DND-41 (cell line): ENCODE data around the gene GAST.

Experiments used
- ATAC-seq: fragments of 200-7000 bp; cut with Tn5 transposase; 3 replicates; pipeline ENCODE4 v1.9.1; 2021; ENCODE audit warnings: low read depth; ENCODE audit not compliant: insufficient read depth
- DNase-seq: peaks from one replicate; pipeline ENCODE4 v3.0.0-alpha.2; 2020
- H2AFZ ChIP-seq: 2 replicates; pipeline ENCODE4 v1.6.0; 2012; ENCODE audit warnings: low read depth, low read length
- H3K27ac ChIP-seq: 2 replicates; pipeline ENCODE4 v1.5.1; 2012; ENCODE audit warnings: low read length, inconsistent platforms
- H3K27me3 ChIP-seq: fragments of 200-600 bp; sonication (generic); 2 replicates; pipeline ENCODE4 v1.6.0; 2012; ENCODE audit warnings: low read length, mild to moderate bottlenecking, inconsistent platforms; ENCODE audit not compliant: insufficient read depth, poor library complexity
- H3K36me3 ChIP-seq: 2 replicates; pipeline ENCODE4 v1.5.1; 2012; ENCODE audit warnings: low read length, inconsistent platforms; ENCODE audit not compliant: insufficient read depth
- H3K4me1 ChIP-seq: 2 replicates; pipeline ENCODE4 v1.5.1; 2012; ENCODE audit warnings: mild to moderate bottlenecking, low read length; ENCODE audit not compliant: insufficient read depth
- H3K4me2 ChIP-seq: 2 replicates; pipeline ENCODE4 v1.6.0; 2012; ENCODE audit warnings: mild to moderate bottlenecking, moderate library complexity, low read length, inconsistent platforms; ENCODE audit not compliant: insufficient read depth
- H3K4me3 ChIP-seq, 2 experiments: fragments of 200-600 bp in 1 of 2; shearing (Covaris generic) in 1 of 2; 2 replicates each; pipeline ENCODE4 v1.5.1; 2012 to 2016; ENCODE audit warnings: inconsistent platforms in 2 of 2, low read length in 2 of 2, mild to moderate bottlenecking in 2 of 2, low read depth in 1 of 2, moderate library complexity in 1 of 2
- H3K79me2 ChIP-seq: 2 replicates; pipeline ENCODE4 v1.6.0; 2012; ENCODE audit warnings: low read length, inconsistent platforms; ENCODE audit not compliant: insufficient read depth
- H3K9ac ChIP-seq: 2 replicates; pipeline ENCODE4 v1.6.0; 2012; ENCODE audit warnings: low read depth, mild to moderate bottlenecking, inconsistent platforms, low read length, moderate library complexity
- H3K9me3 ChIP-seq: 2 replicates; pipeline ENCODE4 v1.5.1; 2012; ENCODE audit warnings: low read length, moderate library complexity, mild to moderate bottlenecking, inconsistent platforms; ENCODE audit not compliant: insufficient read depth, severe bottlenecking
- H4K20me1 ChIP-seq: 2 replicates; pipeline ENCODE4 v1.6.0; 2012; ENCODE audit warnings: low read length; ENCODE audit not compliant: insufficient read depth
- EZH2 ChIP-seq: IDR thresholded peaks from 3 replicates; pipeline ENCODE4 v1.6.1; 2012; ENCODE audit warnings: borderline replicate concordance, low read depth, mild to moderate bottlenecking, moderate library complexity, low read length, inconsistent platforms; ENCODE audit not compliant: severe bottlenecking
- TF ChIP-seq, protein P1 (sequence below): IDR thresholded peaks from 2 replicates; pipeline ENCODE4 v1.5.1; 2012; ENCODE audit warnings: borderline replicate concordance, low read length, moderate library complexity, mild to moderate bottlenecking; ENCODE audit not compliant: poor library complexity, severe bottlenecking; ENCODE audit errors: extremely low read depth

GAST gene

DNA sequence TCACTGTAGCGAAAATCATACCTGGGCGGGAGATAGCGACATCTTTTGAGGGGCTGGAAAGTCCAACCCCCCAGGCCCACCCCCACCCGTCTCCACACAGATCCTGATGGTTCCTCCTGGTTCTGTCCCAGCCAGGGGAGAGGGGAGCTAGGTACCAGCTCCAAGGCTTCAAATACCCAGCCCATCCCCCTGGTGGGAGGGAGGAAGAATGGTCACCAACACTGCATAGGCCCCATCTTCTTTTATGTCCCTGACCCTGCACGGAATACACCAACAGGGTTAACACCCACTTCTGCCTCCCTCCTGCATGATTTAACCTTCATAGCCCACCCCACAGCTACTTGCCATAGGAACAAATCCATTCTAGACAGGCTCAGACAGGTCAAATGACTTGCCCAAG lies 13.0 kb downstream of the GAST start:
- no peak overlapping the region for H3K27ac ChIP-seq
- no peak overlapping the region for H2AFZ ChIP-seq
- H3K9ac ChIP-seq, result no peak overlapping the region
- H3K4me3 ChIP-seq, result no peak overlapping the region
- TF ChIP-seq, protein P1, sequence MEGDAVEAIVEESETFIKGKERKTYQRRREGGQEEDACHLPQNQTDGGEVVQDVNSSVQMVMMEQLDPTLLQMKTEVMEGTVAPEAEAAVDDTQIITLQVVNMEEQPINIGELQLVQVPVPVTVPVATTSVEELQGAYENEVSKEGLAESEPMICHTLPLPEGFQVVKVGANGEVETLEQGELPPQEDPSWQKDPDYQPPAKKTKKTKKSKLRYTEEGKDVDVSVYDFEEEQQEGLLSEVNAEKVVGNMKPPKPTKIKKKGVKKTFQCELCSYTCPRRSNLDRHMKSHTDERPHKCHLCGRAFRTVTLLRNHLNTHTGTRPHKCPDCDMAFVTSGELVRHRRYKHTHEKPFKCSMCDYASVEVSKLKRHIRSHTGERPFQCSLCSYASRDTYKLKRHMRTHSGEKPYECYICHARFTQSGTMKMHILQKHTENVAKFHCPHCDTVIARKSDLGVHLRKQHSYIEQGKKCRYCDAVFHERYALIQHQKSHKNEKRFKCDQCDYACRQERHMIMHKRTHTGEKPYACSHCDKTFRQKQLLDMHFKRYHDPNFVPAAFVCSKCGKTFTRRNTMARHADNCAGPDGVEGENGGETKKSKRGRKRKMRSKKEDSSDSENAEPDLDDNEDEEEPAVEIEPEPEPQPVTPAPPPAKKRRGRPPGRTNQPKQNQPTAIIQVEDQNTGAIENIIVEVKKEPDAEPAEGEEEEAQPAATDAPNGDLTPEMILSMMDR, result no peak
- no peak for TF ChIP-seq EZH2
- no peaks in the 10 kb centered on the region for H3K79me2 ChIP-seq
- no peaks in the 10 kb centered on the region for H3K9me3 ChIP-seq
- no peak for ATAC-seq
- H3K4me1 ChIP-seq, result no peaks in the 10 kb centered on the region
- H3K4me2 ChIP-seq, result no peak overlapping the region
- no peak for DNase-seq
- 0 out of 2 replicates have a peak, but pooled peaks cover 2% of the 10 kb centered on the region for H4K20me1 ChIP-seq
- H3K36me3 ChIP-seq, result no peaks in the 10 kb centered on the region
- H3K27me3 ChIP-seq, result no peaks in the 10 kb centered on the region

DNA sequence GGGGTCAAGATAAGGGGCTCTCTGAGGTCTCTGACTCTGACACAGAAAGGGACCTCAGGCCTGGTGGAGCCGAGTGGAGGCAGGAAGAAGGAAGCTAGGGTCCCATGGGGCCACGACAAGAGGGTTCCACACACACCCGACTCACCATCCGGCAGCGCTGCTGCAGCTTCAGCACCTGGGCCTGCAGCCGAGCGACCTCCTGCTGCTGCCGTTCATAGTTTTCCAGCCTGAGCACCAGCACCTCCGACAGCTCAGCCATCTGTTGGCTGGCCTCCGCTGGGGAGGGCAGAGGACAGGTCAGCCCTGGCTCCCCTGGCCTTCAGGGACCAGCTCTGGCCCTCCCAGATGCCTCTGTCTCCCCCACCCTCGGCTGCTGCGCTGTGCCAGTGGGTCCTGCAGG lies 15.9 kb downstream of the GAST start:
- Histone ChIP-seq H3K27me3 (peaks cover 4% of the 10 kb centered on the region), H3K36me3 (no peaks in the 10 kb centered on the region), H3K4me3 (no peak overlapping the region), H4K20me1 (0 out of 2 replicates have a peak, but pooled peaks cover 2% of the 10 kb centered on the region), H2AFZ (no peak overlapping the region), H3K27ac (no peak overlapping the region), H3K4me2 (no peak overlapping the region), H3K4me1 (no peaks in the 10 kb centered on the region), H3K79me2 (no peaks in the 10 kb centered on the region), H3K9ac (no peak overlapping the region), H3K9me3 (no peaks in the 10 kb centered on the region)
- TF ChIP-seq EZH2, result no peak
- TF ChIP-seq, protein P1, result no peak
- no peak for DNase-seq
- ATAC-seq, result no peak

DNA sequence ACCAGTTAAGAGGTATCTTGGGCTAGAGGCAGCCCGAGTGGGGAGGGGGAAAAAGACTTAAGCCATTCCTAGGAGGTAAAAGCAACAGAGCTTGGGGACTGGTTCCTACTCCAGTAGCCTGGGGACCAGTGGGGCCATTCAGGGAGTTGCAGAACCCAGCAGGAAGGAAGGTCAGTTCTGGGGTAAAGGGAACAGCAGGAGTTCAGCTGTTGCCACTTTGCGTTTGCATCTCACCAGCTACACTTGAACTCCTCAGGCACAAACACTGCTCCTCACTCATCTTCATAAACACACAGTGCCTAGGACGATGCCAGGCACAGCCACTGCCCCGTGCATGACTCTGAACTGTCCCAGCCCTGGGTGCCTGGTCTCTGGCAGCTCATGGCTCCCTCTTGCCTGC lies 18.3 kb downstream of the GAST start:
- no peaks in the 10 kb centered on the region for H3K36me3 ChIP-seq
- no peaks in the 10 kb centered on the region for H3K4me1 ChIP-seq
- H2AFZ ChIP-seq, result no peak overlapping the region
- H3K9ac ChIP-seq, result no peak overlapping the region
- H3K4me2 ChIP-seq, result no peak overlapping the region
- no peak for TF ChIP-seq EZH2
- TF ChIP-seq, protein P1, result no peak
- H3K4me3 ChIP-seq, result no peak overlapping the region
- ATAC-seq, result no peak
- no peaks in the 10 kb centered on the region for H3K9me3 ChIP-seq
- no peaks in the 10 kb centered on the region for H4K20me1 ChIP-seq
- peaks cover 4% of the 10 kb centered on the region for H3K27me3 ChIP-seq
- no peak for DNase-seq
- H3K79me2 ChIP-seq, result no peaks in the 10 kb centered on the region
- H3K27ac ChIP-seq, result no peak overlapping the region

DNA sequence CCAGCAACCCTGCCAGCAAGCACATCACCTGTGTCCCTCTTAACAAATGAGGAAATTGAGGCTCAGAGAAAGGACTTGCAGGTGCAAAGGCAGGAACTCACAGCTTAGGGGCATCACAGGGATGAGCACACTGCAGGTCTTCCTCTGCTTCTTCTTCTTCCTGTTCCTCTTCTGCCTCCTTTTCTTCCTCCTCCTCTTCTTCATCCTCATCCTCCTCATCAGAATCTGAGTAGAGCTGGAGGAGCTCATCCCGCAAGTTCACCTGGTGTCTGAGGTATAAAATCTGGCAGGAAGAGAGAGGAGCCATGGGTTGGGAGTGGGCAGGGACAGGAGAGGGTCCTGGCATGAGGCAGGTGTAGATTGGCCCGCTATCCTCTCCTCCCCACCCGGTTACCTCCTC lies 19.7 kb downstream of the GAST start:
- Histone ChIP-seq H3K4me2 (no peak overlapping the region), H3K4me1 (no peaks in the 10 kb centered on the region), H3K9me3 (no peaks in the 10 kb centered on the region), H3K4me3 (no peak overlapping the region), H3K79me2 (no peaks in the 10 kb centered on the region), H3K9ac (no peak overlapping the region), H3K27ac (no peak overlapping the region), H3K36me3 (no peaks in the 10 kb centered on the region), H2AFZ (no peak overlapping the region), H4K20me1 (no peaks in the 10 kb centered on the region), H3K27me3 (peaks cover 4% of the 10 kb centered on the region)
- DNase-seq (no peak), ATAC-seq (no peak)
- TF ChIP-seq, protein P1, result no peak
- TF ChIP-seq EZH2, result no peak
